LHCN-M2 (cell line): ENCODE results near the gene ZNF683. TPM values are rescaled to one million over a fixed set of nuclear protein-coding genes. Genes with fewer than 3 reads are reported as not detected.

Experiments
- total RNA-seq: library from RNA; depleted of rRNA; stranded (reverse); fragments of >200 nt; gene quantifications from 2 replicates; pipeline ENCODE4 v1.2.3, GENCODE V29; 2014; rRNA removed

Gene ZNF683
- total RNA-seq, 1 experiment from 2014 or later, result not detected

Other genes starting within 250 kb of the ZNF683 start
- gene FAM110D, start 213.7 kb downstream of the ZNF683 start, total RNA-seq, result not detected in 2 replicates
- gene C1orf232, start 203.8 kb downstream of the ZNF683 start, total RNA-seq, result not detected in 2 replicates
- gene ZNF593, start 202.8 kb downstream of the ZNF683 start, total RNA-seq, result 26.5 and 30.4 TPM in 2 replicates
- not detected in 2 replicates for gene ZNF593OS, start 200.9 kb downstream of the ZNF683 start, total RNA-seq
- gene CNKSR1, start 195.3 kb downstream of the ZNF683 start, total RNA-seq, result 0.23 TPM in 1 of 2 replicates, not detected in the other
- not detected in 2 replicates for gene CATSPER4, start 182.1 kb downstream of the ZNF683 start, total RNA-seq
- 17.8 and 20.8 TPM in 2 replicates for gene CEP85, start 138.6 kb downstream of the ZNF683 start, total RNA-seq
- gene SH3BGRL3, start 92.7 kb downstream of the ZNF683 start, total RNA-seq, result 221 and 264 TPM in 2 replicates
- 5.1 and 5.2 TPM in 2 replicates for gene UBXN11, start 66.1 kb downstream of the ZNF683 start, total RNA-seq
- not detected in 2 replicates for gene CD52, start 54.8 kb downstream of the ZNF683 start, total RNA-seq
- not detected in 2 replicates for gene CRYBG2, start 18.6 kb downstream of the ZNF683 start, total RNA-seq
- under 0.01 TPM in 1 of 2 replicates, not detected in the other for gene LIN28A, start 38.1 kb upstream of the ZNF683 start, total RNA-seq
- gene DHDDS, start 59.6 kb upstream of the ZNF683 start, total RNA-seq, result 46.7 and 52.2 TPM in 2 replicates
- 653 and 722 TPM in 2 replicates for gene HMGN2, start 99.7 kb upstream of the ZNF683 start, total RNA-seq
- 5.7 and 7.2 TPM in 2 replicates for gene RPS6KA1, start 157.0 kb upstream of the ZNF683 start, total RNA-seq